AG10803 (cell line): ENCODE results near the gene PPIF.

Source experiments
- DNase-seq: peaks from one replicate; pipeline ENCODE4 v3.0.0; 2010; ENCODE audit warnings: low read depth
- H3K4me3 ChIP-seq: 2 replicates; pipeline ENCODE4 v1.5.1; 2011; ENCODE audit warnings: mild to moderate bottlenecking, low read length, control low read depth
- CTCF ChIP-seq: conservative IDR thresholded peaks from 2 replicates; pipeline ENCODE4 v1.5.1; 2011; ENCODE audit warnings: mild to moderate bottlenecking, low read length, control low read depth, inconsistent platforms

PPIF gene

GRCh38 chr10:79376078-79376628 lies 28.9 kb downstream of the PPIF start:
- no peak for DNase-seq
- H3K4me3 ChIP-seq = no peak overlapping the region
- no peak for TF ChIP-seq CTCF

- DNase-seq = no peak
- TF ChIP-seq CTCF = no peak
- no peak overlapping the region for H3K4me3 ChIP-seq
Observed at GRCh38 chr10:79376751-79377556, 29.7 kb downstream of the PPIF start.

GRCh38 chr10:79377557-79378382 lies 30.5 kb downstream of the PPIF start:
- no peak overlapping the region for H3K4me3 ChIP-seq
- DNase-seq = no peak
- TF ChIP-seq CTCF = no peak

- DNase-seq = no peak
- H3K4me3 ChIP-seq = no peak overlapping the region
- no peak for TF ChIP-seq CTCF
Observed at GRCh38 chr10:79378383-79378646, 31.0 kb downstream of the PPIF start.

GRCh38 chr10:79378647-79379511 lies 31.6 kb downstream of the PPIF start:
- H3K4me3 ChIP-seq = no peak overlapping the region
- no peak for DNase-seq
- TF ChIP-seq CTCF = no peak

GRCh38 chr10:79379512-79380124 lies 32.3 kb downstream of the PPIF start:
- no peak overlapping the region for H3K4me3 ChIP-seq
- peak; percentile 31 for DNase-seq
- no peak for TF ChIP-seq CTCF
